ENCODE measurements around the gene SMIM24. TPM values are rescaled to one million over a fixed set of nuclear protein-coding genes. Genes with fewer than 3 reads are reported as not detected.

Gene SMIM24
- total and polyA plus RNA-seq, 2 experiments from 2014 or later, result 5.0 to 21.5 TPM

DNA sequence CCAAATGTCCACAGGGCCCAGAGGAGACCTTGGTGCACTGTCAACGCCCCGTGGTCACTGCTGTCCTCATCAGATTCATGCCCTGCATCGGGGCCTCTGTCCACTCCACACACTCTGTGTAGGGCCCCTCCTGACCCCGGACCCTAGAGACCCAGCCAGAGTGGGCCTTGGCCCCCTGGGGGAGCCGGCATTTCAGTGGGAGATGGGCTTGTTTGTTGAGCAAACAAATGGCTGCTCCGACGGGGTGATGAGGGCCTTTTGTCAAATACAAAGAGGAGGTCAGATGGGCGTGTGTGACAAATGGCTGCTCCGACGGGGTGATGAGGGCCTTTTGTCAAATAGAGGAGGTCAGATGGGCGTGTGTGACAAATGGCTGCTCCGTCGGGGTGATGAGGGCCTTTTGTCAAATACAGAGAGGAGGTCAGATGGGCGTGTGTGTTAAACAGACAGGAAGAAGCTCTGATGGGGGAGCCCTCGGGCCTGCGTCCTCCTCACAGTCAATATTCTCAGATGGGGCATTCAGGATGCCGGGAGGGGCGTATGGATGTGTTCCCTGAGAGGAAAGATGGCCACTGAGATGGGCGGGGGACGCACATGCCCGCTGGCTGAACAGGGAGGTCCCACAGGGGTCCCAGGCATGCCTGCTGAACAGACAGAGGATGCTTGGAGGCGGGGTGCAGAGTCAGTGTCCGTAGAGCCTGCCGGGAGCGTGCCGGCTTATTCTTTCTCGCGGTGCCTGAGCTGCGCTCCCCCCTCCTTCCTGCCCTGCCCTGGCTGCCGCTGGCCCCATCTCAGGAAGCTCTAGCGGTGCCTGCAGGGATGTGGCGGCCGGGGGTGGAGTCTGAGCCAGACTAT is 36.3 kb downstream of the SMIM24 start:
- Mint-ChIP-seq H3K9me3 (no peaks in the 10 kb centered on the region), H3K4me3 (peak overlapping the region; percentile 51), H3K27ac (no peak overlapping the region; the same call in 1 of the 2 replicates), H3K36me3 (ENCODE audit: low read depth) (no peaks in the 10 kb centered on the region), H3K4me1 (peaks cover 14% of the 10 kb centered on the region), H3K27me3 (ENCODE audit: insufficient read depth, low read depth, poor library complexity) (peaks cover 16% of the 10 kb centered on the region)
- no peaks in the 10 kb centered on the region for H4K20me1 ChIP-seq (replicated peaks; ENCODE audit: insufficient read depth)
- peak; percentile 87 for ATAC-seq
- H3K4me2 ChIP-seq, result peak overlapping the region; percentile 73
- no peaks in the 10 kb centered on the region for H3K36me3 ChIP-seq (ENCODE audit: insufficient read depth)
- no peak for TF ChIP-seq ZNF331 (CRISPR knock-in tag; IDR thresholded peaks at IDR 0.05; ENCODE audit: low read depth)
- peak; percentile 44; the same call in 1 of the 2 replicates for TF ChIP-seq POLR2AphosphoS5 (IDR thresholded peaks at IDR 0.05; ENCODE audit: low read depth)
- no peak for TF ChIP-seq EZH2 (IDR thresholded peaks at IDR 0.05; ENCODE audit: low read depth, unreplicated experiment)
- TF ChIP-seq CREB1 (CRISPR knock-in tag; IDR thresholded peaks at IDR 0.05; ENCODE audit: low read depth), result no peak
- no peaks in the 10 kb centered on the region for H3K79me2 ChIP-seq (replicated peaks; ENCODE audit: insufficient read depth)
- no peaks in the 10 kb centered on the region for H3K9me2 ChIP-seq (ENCODE audit: insufficient read depth)
- H3K27ac ChIP-seq (ENCODE audit: low read depth), result no peak overlapping the region
- peak overlapping the region; percentile 76; the same call in 1 of the 2 replicates for H2AFZ ChIP-seq
- peaks cover 6% of the 10 kb centered on the region; the same call in 1 of the 2 replicates for H3K4me1 ChIP-seq (ENCODE audit: insufficient read depth)
- peak; percentile 80 for DNase-seq (ENCODE audit: low spot score)
- H3F3A ChIP-seq (replicated peaks; ENCODE audit: low read depth), result peaks cover 5% of the 10 kb centered on the region
- H3K4me3 ChIP-seq, result peak overlapping the region; percentile 50
- H3K27me3 ChIP-seq (ENCODE audit: insufficient read depth), result no peaks in the 10 kb centered on the region

DNA sequence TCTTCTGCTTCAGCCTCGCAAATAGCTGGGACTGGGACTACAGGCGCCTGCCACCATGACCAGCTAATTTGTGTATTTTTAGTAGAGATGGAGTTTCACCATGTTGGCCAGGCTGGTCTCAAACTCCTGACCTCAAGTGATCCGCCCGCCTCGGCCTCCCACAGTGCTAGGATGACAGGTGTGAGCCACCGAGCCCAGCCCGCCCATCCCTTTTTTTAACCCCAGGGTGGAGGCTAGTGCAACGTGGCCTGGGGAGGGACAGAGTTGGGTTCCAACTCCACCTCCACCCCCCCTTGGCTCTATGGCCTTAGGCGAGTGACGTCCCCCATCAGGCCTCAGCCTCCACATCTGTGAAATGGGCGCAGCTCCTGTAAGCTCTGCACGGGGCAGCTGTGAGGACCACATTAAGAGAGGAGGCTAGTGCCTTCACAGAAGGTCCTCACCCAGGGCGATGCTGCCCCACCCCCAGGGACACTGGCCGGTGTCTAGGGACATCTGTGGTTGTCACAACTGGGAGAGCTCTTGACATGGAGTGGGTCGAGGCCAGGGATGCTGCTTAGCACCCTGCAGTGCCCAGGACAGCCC is 37.7 kb downstream of the SMIM24 start:
- Mint-ChIP-seq H3K36me3 (ENCODE audit: low read depth) (no peaks in the 10 kb centered on the region), H3K4me1 (peaks cover 14% of the 10 kb centered on the region), H3K4me3 (no peak overlapping the region), H3K9me3 (no peaks in the 10 kb centered on the region), H3K27ac (no peak overlapping the region), H3K27me3 (ENCODE audit: insufficient read depth, low read depth, poor library complexity) (peaks cover 15% of the 10 kb centered on the region)
- H3K4me1 ChIP-seq (ENCODE audit: insufficient read depth), result peaks cover 6% of the 10 kb centered on the region; the same call in 1 of the 2 replicates
- no peaks in the 10 kb centered on the region for H4K20me1 ChIP-seq (replicated peaks; ENCODE audit: insufficient read depth)
- no peaks in the 10 kb centered on the region for H3K27me3 ChIP-seq (ENCODE audit: insufficient read depth)
- H3F3A ChIP-seq (replicated peaks; ENCODE audit: low read depth), result peaks cover 5% of the 10 kb centered on the region
- ATAC-seq (no peak), DNase-seq (ENCODE audit: low spot score) (no peak)
- no peak overlapping the region for H3K27ac ChIP-seq (ENCODE audit: low read depth)
- H2AFZ ChIP-seq, result no peak overlapping the region
- no peak overlapping the region for H3K4me2 ChIP-seq
- no peaks in the 10 kb centered on the region for H3K79me2 ChIP-seq (replicated peaks; ENCODE audit: insufficient read depth)
- H3K9me2 ChIP-seq (ENCODE audit: insufficient read depth), result no peaks in the 10 kb centered on the region
- no peaks in the 10 kb centered on the region for H3K36me3 ChIP-seq (ENCODE audit: insufficient read depth)
- no peak overlapping the region for H3K4me3 ChIP-seq
- TF ChIP-seq CREB1 (CRISPR knock-in tag; IDR thresholded peaks at IDR 0.05; ENCODE audit: low read depth) (no peak), ZNF331 (CRISPR knock-in tag; IDR thresholded peaks at IDR 0.05; ENCODE audit: low read depth) (no peak), POLR2AphosphoS5 (IDR thresholded peaks at IDR 0.05; ENCODE audit: low read depth) (no peak), EZH2 (IDR thresholded peaks at IDR 0.05; ENCODE audit: low read depth, unreplicated experiment) (no peak), NANOG (IDR thresholded peaks at IDR 0.05; ENCODE audit: borderline replicate concordance) (no peak), ZNF114 (CRISPR knock-in tag; IDR thresholded peaks at IDR 0.05) (no peak), JUNB (IDR thresholded peaks at IDR 0.05; ENCODE audit: unreplicated experiment) (no peak), STAT1 (IDR thresholded peaks at IDR 0.05; ENCODE audit: unreplicated experiment) (no peak)
- TF ChIP-seq, protein P1, sequence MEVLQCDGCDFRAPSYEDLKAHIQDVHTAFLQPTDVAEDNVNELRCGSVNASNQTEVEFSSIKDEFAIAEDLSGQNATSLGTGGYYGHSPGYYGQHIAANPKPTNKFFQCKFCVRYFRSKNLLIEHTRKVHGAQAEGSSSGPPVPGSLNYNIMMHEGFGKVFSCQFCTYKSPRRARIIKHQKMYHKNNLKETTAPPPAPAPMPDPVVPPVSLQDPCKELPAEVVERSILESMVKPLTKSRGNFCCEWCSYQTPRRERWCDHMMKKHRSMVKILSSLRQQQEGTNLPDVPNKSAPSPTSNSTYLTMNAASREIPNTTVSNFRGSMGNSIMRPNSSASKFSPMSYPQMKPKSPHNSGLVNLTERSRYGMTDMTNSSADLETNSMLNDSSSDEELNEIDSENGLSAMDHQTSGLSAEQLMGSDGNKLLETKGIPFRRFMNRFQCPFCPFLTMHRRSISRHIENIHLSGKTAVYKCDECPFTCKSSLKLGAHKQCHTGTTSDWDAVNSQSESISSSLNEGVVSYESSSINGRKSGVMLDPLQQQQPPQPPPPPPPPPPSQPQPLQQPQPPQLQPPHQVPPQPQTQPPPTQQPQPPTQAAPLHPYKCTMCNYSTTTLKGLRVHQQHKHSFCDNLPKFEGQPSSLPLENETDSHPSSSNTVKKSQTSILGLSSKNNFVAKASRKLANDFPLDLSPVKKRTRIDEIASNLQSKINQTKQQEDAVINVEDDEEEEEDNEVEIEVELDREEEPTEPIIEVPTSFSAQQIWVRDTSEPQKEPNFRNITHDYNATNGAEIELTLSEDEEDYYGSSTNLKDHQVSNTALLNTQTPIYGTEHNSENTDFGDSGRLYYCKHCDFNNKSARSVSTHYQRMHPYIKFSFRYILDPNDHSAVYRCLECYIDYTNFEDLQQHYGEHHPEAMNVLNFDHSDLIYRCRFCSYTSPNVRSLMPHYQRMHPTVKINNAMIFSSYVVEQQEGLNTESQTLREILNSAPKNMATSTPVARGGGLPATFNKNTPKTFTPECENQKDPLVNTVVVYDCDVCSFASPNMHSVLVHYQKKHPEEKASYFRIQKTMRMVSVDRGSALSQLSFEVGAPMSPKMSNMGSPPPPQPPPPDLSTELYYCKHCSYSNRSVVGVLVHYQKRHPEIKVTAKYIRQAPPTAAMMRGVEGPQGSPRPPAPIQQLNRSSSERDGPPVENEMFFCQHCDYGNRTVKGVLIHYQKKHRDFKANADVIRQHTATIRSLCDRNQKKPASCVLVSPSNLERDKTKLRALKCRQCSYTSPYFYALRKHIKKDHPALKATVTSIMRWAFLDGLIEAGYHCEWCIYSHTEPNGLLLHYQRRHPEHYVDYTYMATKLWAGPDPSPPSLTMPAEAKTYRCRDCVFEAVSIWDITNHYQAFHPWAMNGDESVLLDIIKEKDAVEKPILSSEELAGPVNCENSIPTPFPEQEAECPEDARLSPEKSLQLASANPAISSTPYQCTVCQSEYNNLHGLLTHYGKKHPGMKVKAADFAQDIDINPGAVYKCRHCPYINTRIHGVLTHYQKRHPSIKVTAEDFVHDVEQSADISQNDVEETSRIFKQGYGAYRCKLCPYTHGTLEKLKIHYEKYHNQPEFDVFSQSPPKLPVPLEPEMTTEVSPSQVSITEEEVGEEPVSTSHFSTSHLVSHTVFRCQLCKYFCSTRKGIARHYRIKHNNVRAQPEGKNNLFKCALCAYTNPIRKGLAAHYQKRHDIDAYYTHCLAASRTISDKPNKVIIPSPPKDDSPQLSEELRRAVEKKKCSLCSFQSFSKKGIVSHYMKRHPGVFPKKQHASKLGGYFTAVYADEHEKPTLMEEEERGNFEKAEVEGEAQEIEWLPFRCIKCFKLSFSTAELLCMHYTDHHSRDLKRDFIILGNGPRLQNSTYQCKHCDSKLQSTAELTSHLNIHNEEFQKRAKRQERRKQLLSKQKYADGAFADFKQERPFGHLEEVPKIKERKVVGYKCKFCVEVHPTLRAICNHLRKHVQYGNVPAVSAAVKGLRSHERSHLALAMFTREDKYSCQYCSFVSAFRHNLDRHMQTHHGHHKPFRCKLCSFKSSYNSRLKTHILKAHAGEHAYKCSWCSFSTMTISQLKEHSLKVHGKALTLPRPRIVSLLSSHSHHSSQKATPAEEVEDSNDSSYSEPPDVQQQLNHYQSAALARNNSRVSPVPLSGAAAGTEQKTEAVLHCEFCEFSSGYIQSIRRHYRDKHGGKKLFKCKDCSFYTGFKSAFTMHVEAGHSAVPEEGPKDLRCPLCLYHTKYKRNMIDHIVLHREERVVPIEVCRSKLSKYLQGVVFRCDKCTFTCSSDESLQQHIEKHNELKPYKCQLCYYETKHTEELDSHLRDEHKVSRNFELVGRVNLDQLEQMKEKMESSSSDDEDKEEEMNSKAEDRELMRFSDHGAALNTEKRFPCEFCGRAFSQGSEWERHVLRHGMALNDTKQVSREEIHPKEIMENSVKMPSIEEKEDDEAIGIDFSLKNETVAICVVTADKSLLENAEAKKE (CRISPR knock-in tag; IDR thresholded peaks at IDR 0.05), result no peak
- TF ChIP-seq, protein P2, sequence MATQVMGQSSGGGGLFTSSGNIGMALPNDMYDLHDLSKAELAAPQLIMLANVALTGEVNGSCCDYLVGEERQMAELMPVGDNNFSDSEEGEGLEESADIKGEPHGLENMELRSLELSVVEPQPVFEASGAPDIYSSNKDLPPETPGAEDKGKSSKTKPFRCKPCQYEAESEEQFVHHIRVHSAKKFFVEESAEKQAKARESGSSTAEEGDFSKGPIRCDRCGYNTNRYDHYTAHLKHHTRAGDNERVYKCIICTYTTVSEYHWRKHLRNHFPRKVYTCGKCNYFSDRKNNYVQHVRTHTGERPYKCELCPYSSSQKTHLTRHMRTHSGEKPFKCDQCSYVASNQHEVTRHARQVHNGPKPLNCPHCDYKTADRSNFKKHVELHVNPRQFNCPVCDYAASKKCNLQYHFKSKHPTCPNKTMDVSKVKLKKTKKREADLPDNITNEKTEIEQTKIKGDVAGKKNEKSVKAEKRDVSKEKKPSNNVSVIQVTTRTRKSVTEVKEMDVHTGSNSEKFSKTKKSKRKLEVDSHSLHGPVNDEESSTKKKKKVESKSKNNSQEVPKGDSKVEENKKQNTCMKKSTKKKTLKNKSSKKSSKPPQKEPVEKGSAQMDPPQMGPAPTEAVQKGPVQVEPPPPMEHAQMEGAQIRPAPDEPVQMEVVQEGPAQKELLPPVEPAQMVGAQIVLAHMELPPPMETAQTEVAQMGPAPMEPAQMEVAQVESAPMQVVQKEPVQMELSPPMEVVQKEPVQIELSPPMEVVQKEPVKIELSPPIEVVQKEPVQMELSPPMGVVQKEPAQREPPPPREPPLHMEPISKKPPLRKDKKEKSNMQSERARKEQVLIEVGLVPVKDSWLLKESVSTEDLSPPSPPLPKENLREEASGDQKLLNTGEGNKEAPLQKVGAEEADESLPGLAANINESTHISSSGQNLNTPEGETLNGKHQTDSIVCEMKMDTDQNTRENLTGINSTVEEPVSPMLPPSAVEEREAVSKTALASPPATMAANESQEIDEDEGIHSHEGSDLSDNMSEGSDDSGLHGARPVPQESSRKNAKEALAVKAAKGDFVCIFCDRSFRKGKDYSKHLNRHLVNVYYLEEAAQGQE (IDR thresholded peaks at IDR 0.05; ENCODE audit: unreplicated experiment), result no peak

Measured in GM23338 (cell line).